SK-N-SH treated with all-trans-retinoic acid at 6 μM for 48 hours (cell line): ENCODE results near the gene HPGDS.

ENCODE experiments used
- ATAC-seq: fragments of 200-7000 bp; cut with Tn5 transposase; 3 replicates; pipeline ENCODE4 v1.9.1; 2020; ENCODE audit warnings: mild to moderate bottlenecking, moderate library complexity
- ARNTL ChIP-seq: fragments of 450-650 bp; formaldehyde crosslinking; IDR thresholded peaks from 2 replicates; pipeline ENCODE4 v1.5.0; 2020; ENCODE audit warnings: low read depth, mild to moderate bottlenecking, moderate library complexity, borderline replicate concordance
- BACH2 ChIP-seq: fragments of 250-450 bp; sonication (Bioruptor Pico); IDR thresholded peaks from 2 replicates; pipeline ENCODE4 v1.9.0; 2021; ENCODE audit warnings: mild to moderate bottlenecking, borderline replicate concordance
- CREB5 ChIP-seq: fragments of 250-450 bp; sonication (Bioruptor Pico); IDR thresholded peaks from 2 replicates; pipeline ENCODE4 v1.5.1; 2020; ENCODE audit warnings: low read depth, mild to moderate bottlenecking, moderate library complexity
- CSDC2 ChIP-seq: fragments of 250-450 bp; sonication (Bioruptor Pico); IDR thresholded peaks from 2 replicates; pipeline ENCODE4 v1.5.0; 2020; ENCODE audit warnings: mild to moderate bottlenecking, moderate library complexity
- ESRRG ChIP-seq: fragments of 250-450 bp; sonication (Bioruptor Pico); IDR thresholded peaks from 2 replicates; pipeline ENCODE4 v1.6.1; 2021; ENCODE audit warnings: mild to moderate bottlenecking
- GLIS3 ChIP-seq: fragments of 250-450 bp; sonication (Bioruptor Pico); IDR thresholded peaks from 2 replicates; pipeline ENCODE4 v1.5.0; 2020; ENCODE audit warnings: mild to moderate bottlenecking, moderate library complexity
- OSR1 ChIP-seq: fragments of 250-450 bp; sonication (Bioruptor Pico); IDR thresholded peaks from 2 replicates; pipeline ENCODE4 v1.8.0; 2022; ENCODE audit warnings: moderate library complexity, mild to moderate bottlenecking, inconsistent platforms
- PPARA ChIP-seq: fragments of 250-450 bp; sonication (Bioruptor Pico); IDR thresholded peaks from 2 replicates; pipeline ENCODE4 v1.5.0; 2020; ENCODE audit warnings: mild to moderate bottlenecking, borderline replicate concordance
- RARB ChIP-seq: fragments of 250-450 bp; sonication (Bioruptor Pico); IDR thresholded peaks from 2 replicates; pipeline ENCODE4 v1.8.0; 2021; ENCODE audit warnings: mild to moderate bottlenecking, moderate library complexity
- SNAI2 ChIP-seq: fragments of 250-450 bp; sonication (Bioruptor Pico); IDR thresholded peaks from 2 replicates; pipeline ENCODE4 v1.5.0; 2020; ENCODE audit warnings: mild to moderate bottlenecking, moderate library complexity
- TOX ChIP-seq: fragments of 250-450 bp; sonication (Bioruptor Pico); IDR thresholded peaks from 2 replicates; pipeline ENCODE4 v1.8.0; 2021; ENCODE audit warnings: mild to moderate bottlenecking, moderate library complexity, borderline replicate concordance
- TSHZ2 ChIP-seq: fragments of 250-450 bp; sonication (Bioruptor Pico); IDR thresholded peaks from 2 replicates; pipeline ENCODE4 v1.5.0; 2020; ENCODE audit warnings: mild to moderate bottlenecking, moderate library complexity
- ZC3H10 ChIP-seq: fragments of 250-450 bp; sonication (Bioruptor Pico); IDR thresholded peaks from 2 replicates; pipeline ENCODE4 v1.5.1; 2021; ENCODE audit warnings: mild to moderate bottlenecking, moderate library complexity
- ZFP3 ChIP-seq: fragments of 250-450 bp; sonication (Bioruptor Pico); IDR thresholded peaks from 2 replicates; pipeline ENCODE4 v1.5.0; 2020; ENCODE audit warnings: mild to moderate bottlenecking, moderate library complexity
- ZFP30 ChIP-seq: fragments of 450-650 bp; formaldehyde crosslinking; IDR thresholded peaks from 2 replicates; pipeline ENCODE4 v1.5.0; 2022; ENCODE audit warnings: mild to moderate bottlenecking, moderate library complexity
- ZNF565 ChIP-seq: fragments of 450-650 bp; formaldehyde crosslinking; conservative IDR thresholded peaks from 2 replicates; pipeline ENCODE4 v1.5.0; 2020; ENCODE audit warnings: low read depth, mild to moderate bottlenecking, moderate library complexity
- ZNF8 ChIP-seq: fragments of 450-650 bp; formaldehyde crosslinking; IDR thresholded peaks from 2 replicates; pipeline ENCODE4 v1.5.0; 2020; ENCODE audit warnings: mild to moderate bottlenecking, moderate library complexity
- TF ChIP-seq, protein P1 (sequence below): fragments of 250-450 bp; sonication (Bioruptor Pico); IDR thresholded peaks from 2 replicates; pipeline ENCODE4 v1.8.0; 2021; ENCODE audit warnings: low read depth, mild to moderate bottlenecking, moderate library complexity, borderline replicate concordance
- TF ChIP-seq, protein P2 (sequence below): fragments of 250-450 bp; sonication (Bioruptor Pico); IDR thresholded peaks from 2 replicates; pipeline ENCODE4 v1.5.1; 2021; ENCODE audit warnings: mild to moderate bottlenecking, moderate library complexity

The HPGDS gene

DNA sequence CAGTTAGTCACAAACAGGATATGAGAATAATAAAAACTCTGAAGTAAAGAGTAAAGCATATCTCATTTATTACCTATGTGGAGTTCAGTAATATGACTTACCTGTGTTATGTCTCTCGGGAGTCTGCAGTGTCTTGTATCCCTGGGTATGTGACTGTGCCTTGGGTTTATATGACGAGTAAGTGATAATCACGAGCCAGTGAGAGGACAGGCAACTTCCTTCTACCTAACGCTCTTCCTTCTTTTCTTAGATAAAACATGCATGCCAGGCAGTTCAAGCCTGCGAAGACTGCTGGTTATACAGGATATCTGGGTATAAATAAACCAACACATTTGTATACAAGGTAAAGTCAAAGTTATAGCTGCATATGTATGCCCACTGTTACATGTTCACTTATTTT lies at the start of gene HPGDS:
HPGDS (minus strand) TSS at position 143 of the 400 bp plus-strand sequence. CDS start 8,207 bp downstream, outside the sequence.
- TF ChIP-seq PPARA (no peak), SNAI2 (no peak), ZFP3 (CRISPR knock-in tag) (no peak), ESRRG (CRISPR knock-in tag) (no peak), ZC3H10 (CRISPR knock-in tag) (no peak), CSDC2 (CRISPR knock-in tag) (no peak), OSR1 (no peak), ZNF8 (CRISPR knock-in tag) (no peak), ARNTL (CRISPR knock-in tag) (no peak), TSHZ2 (no peak), CREB5 (CRISPR knock-in tag) (no peak), RARB (CRISPR knock-in tag) (no peak), GLIS3 (CRISPR knock-in tag) (no peak), BACH2 (CRISPR knock-in tag) (no peak), TOX (CRISPR knock-in tag) (no peak), ZNF565 (CRISPR knock-in tag) (no peak), ZFP30 (CRISPR knock-in tag) (no peak)
- TF ChIP-seq, protein P1, sequence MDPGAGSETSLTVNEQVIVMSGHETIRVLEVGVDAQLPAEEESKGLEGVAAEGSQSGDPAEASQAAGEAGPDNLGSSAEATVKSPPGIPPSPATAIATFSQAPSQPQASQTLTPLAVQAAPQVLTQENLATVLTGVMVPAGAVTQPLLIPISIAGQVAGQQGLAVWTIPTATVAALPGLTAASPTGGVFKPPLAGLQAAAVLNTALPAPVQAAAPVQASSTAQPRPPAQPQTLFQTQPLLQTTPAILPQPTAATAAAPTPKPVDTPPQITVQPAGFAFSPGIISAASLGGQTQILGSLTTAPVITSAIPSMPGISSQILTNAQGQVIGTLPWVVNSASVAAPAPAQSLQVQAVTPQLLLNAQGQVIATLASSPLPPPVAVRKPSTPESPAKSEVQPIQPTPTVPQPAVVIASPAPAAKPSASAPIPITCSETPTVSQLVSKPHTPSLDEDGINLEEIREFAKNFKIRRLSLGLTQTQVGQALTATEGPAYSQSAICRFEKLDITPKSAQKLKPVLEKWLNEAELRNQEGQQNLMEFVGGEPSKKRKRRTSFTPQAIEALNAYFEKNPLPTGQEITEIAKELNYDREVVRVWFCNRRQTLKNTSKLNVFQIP, result no peak
- TF ChIP-seq, protein P2, sequence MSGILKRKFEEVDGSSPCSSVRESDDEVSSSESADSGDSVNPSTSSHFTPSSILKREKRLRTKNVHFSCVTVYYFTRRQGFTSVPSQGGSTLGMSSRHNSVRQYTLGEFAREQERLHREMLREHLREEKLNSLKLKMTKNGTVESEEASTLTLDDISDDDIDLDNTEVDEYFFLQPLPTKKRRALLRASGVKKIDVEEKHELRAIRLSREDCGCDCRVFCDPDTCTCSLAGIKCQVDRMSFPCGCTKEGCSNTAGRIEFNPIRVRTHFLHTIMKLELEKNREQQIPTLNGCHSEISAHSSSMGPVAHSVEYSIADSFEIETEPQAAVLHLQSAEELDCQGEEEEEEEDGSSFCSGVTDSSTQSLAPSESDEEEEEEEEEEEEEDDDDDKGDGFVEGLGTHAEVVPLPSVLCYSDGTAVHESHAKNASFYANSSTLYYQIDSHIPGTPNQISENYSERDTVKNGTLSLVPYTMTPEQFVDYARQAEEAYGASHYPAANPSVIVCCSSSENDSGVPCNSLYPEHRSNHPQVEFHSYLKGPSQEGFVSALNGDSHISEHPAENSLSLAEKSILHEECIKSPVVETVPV (CRISPR knock-in tag), result no peak
- no peak for ATAC-seq

DNA sequence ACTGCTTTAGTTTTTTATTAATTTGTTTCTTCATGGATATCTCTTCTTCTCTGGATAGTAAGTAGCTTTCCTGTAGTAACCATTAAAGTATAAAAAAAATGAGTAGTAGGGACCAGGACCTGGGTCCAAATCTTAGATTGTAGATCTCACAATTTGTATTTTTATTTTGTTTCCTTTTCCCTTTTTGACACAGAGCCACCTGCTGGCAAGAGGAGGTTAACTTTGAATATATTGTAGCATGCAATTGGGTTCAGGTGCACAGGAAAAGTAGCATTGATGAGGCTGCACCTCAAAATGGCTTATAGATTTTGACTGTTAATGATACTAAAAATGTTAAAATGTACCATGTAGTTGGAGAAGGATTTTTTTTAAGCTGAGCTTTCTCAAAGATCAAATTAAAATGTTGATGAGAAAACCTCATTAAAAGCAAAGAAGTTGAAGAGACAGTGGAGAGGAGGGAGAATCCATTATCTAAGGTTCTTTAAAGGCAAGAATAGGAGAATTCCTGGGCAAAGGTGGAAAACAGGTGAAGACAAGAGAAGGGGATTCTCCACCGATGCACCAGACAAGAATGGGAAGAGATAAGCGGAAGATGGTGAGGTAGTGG lies 48.3 kb upstream of the HPGDS start:
- TF ChIP-seq CSDC2 (CRISPR knock-in tag), result no peak
- TF ChIP-seq GLIS3 (CRISPR knock-in tag), result no peak
- TF ChIP-seq, protein P1, result no peak
- TF ChIP-seq ZFP3 (CRISPR knock-in tag), result no peak
- TF ChIP-seq RARB (CRISPR knock-in tag), result no peak
- TF ChIP-seq TSHZ2, result no peak
- no peak for TF ChIP-seq CREB5 (CRISPR knock-in tag)
- ATAC-seq, result peak; percentile 46; the same call in 1 of the 3 replicates
